C4-2B (cell line): ENCODE results near the gene GALNT16.

Experiments used
- CTCF ChIP-seq: fragments of 450-650 bp; conservative IDR thresholded peaks from 2 replicates; pipeline ENCODE4 v1.5.1; 2017; ENCODE audit warnings: mild to moderate bottlenecking
- ZFX ChIP-seq: fragments of 450-650 bp; IDR thresholded peaks from 2 replicates; pipeline ENCODE4 v1.6.1; 2017

DNA sequence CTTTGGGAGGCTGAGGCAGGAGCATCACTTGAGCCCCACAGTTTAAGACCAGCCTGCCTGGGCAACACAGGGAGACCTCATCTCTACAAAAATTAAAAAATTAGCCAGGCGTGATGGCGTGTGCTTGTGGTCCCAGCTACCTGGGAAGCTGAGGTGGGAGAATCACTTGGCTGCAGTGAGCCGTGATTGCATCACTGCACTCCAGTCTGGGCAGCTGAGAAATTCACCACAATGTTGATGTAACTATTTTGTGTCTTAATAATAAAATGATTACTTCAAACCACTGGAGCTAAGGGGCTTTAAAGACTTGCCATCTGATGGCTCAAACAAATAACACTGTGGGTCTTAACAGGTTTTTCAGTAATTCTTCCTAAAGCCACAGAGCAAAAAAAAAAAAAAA, 127.4 kb downstream of the GALNT16 start:
- TF ChIP-seq CTCF (no peak), ZFX (no peak)
